HG03064 (cell line): ENCODE data around the gene RNF214.

Experiments used
- ATAC-seq: cut with Tn5 transposase; IDR thresholded peaks from one replicate; pipeline ENCODE4 v1.9.1; 2021; ENCODE audit warnings: low read depth; ENCODE audit not compliant: unreplicated experiment

RNF214 gene

DNA sequence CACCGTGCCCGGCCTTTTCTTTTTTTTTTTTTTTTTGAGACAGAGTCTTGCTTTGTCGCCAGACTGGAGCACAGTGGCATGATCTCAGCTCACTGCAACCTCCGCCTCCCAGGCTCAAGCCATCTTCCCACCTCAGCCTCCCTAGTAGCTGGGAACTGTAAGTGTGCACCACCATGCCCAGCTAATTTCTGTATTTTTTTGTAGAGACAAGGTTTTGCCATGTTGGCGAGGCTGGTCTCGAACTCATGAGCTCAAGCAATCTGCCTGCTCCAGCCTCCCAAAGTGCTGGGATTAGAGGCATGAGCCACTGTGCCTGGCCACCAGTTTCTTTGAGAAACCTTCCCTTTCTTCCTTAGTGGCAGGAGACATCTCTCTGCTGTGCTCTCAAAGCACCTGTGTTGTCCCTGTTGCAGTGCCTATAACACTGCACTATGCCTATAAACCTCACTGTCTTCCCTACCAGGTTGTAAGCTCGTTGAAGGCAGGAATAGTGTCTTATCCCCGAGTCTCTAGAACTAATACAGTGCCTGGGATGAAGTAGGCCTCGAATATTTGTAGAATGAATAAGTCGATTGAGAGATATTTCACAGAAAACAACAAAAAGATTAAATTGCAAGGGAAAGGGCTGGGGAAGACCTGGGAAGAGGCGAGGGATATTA, 19.6 kb upstream of the RNF214 start:
- ATAC-seq = no peak

DNA sequence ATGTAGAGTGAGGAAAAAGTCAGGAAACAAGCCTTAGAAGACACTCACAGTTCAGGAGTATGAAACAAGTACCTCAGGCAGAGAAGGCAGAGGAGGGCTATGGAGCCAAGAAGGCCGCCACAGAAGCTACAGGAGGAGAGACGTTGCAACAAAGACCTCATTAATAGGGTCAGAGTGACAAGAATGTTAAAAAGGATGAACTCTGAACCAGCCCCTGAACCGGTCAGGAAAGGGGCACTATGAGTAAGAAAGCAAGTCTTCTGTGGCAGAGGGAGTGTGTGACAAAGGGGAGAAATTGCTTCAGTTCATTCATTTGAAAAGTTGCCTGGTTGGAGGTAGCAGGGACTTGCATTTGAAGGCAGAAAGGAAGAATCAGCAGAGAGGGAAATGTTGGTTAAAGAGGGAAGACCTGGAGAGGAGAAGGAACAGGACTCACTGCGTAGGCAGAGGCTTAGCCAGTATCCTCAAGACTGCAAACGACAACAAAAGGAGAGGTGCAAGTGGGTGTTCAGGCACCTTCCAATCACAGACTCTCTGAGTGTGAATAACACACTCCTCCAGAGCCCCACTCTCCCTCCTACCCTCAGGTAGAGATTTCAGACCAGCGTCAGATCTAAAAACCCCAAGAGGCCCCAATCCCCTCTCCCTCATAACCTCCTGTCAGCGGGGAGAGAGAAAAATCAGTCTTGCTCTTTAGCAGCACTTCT, 17.9 kb upstream of the RNF214 start:
- no peak for ATAC-seq

DNA sequence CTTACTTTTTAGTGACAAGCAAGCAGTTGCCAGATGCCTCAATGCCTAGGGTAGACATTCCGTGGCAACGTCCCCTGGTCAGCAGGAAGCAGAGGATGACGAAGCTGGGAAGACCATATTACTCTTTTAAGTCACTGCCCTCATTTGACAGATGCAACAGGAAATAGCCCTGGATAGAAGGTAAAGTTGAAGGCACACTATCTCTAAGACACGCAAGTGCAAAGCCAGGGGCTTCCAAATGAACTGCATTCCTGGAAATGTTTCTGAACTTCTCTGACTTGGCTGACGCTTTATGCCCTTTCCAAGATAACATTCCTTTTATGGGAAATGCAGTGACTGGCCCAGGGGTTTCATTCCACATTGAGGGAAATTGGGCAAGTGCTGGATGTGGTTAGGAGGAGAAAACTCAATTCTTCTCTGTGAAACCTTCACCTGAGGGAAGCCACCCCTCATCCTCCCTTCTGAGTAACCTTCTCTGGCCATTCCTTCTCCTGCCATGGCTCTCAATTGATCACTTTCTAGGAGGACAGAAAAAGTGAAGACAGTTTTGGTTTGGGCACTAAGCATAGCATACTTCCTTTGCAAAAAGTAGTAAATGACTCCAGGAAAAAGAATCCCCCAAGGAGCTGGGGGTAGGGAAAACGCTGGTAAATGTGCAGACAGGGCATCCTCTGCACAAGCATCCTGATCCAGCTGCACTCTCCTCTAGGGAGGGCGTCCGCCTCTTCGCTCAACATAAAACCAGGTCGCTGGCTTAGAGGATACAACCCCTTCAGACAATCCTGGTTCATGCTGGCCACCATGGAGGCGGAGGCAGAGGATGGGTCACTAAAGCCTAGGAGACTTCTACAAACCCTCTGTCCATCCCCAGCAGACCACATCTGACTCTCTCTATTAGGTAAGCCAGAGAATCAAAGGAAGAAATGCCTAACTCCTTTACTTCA, 15.1 kb upstream of the RNF214 start:
- no peak for ATAC-seq

DNA sequence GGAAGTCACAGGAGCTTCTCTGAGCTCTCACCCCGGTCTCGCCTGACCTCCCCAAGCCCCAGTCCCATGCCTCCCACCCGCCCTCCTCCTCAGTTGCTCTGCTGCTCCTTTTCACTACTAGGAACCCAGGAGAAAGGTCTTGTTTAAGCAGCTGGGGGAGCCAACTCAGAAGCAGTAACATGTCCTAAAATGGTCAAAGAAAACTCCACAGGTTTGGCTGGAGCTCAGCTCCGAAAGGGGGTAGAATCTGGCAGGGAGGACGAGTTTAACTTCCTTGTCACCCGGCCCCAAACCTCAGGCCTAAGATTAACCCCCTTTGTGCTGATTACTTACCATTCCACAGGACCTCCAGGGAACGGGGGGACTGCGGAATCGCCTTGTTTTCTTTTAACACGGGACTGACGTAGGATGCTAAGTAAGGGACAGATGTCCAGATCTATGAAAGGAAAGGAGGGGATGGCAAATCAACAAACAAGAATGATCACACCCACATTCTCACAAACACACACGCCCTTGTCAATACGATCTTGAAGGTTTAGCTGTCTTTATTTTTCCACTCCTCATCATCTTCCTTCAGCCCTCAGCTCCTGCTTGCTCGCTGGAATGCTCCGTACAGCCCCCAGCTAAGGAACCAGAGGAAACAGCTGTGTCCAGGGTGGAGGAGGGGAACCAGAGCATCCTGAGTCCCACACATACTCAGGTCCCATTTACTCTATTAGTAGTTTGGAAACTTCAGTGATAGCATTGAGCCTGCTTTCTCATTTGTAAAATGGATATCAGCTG, 14.1 kb upstream of the RNF214 start:
- ATAC-seq = no peak

DNA sequence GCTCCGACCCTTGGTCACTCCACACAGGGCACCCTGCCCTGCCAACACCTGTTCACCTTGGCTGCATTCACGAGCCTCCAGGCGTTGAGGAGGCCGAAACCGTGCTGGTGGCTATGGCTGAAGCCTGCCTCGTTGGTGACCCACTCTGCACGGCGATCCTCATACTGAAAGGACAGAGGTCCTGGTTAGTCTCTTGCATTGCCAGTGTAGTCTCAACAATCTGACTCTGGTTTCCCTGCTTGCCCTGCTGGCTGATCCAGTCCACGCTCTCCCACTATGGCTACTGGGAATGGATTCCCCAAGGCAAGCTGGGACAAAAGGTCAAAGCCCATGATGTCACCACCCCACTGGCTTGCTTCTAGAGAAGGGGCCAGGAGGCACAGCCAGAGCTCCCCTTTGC, 13.5 kb upstream of the RNF214 start:
- ATAC-seq = no peak

DNA sequence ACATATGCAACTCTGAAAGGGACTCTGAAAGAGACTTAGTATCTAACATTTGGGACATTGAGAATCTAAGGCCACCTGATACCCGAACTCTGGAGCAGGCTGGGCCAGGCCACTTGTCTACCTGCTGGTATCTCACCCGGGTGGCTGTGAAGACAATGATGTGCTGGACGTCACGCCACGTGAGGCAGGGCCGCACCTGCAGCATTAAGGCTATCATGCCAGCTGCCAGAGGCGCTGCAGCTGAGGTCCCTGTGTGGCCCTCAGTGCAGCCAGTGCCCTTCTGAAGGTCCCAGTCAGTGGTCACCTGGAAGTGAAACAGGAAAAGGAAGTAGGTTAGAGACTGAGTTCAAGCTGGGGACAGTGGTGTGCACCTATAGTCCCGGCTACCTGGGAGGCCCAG, 13.0 kb upstream of the RNF214 start:
- ATAC-seq = no peak

DNA sequence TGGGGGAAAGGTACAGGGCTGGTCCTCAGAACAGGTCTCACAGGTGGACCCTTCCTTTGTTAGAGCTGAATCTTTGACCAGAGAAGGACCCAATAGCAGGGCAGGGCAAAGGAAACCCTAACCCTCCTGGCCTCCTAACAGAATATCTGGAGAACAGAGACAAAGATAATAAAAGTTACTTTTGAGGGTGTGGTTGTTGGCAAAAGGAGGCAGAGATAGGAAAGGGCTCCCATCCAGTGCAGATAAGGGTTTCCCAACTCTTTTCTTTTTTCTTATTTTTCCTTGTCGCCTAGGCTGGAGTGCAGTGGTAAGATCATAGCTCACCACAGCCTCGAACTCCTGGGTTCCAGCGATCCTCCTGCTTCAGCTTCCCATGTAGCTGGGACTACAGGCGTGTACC, 12.5 kb upstream of the RNF214 start:
- ATAC-seq = no peak

DNA sequence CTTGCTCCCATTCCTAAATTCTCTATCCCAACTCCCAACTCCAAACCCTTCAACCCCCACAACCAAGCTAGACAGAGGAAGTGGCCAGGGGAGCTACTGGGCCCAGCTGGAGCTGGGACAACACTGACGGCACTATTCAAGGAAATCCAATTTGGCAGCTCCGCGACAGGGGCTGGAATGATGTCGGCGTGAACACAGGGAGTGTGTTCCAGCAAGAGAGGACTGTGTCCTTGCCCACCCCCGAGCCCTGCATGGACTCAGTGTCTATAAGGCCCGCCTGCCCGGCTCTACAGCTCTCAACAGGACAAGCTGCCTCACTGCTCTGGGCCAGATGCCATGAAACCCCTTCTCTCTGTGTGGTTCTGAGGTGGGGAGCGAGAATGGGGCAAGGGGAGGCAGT, 11.9 kb upstream of the RNF214 start:
- ATAC-seq = no peak

DNA sequence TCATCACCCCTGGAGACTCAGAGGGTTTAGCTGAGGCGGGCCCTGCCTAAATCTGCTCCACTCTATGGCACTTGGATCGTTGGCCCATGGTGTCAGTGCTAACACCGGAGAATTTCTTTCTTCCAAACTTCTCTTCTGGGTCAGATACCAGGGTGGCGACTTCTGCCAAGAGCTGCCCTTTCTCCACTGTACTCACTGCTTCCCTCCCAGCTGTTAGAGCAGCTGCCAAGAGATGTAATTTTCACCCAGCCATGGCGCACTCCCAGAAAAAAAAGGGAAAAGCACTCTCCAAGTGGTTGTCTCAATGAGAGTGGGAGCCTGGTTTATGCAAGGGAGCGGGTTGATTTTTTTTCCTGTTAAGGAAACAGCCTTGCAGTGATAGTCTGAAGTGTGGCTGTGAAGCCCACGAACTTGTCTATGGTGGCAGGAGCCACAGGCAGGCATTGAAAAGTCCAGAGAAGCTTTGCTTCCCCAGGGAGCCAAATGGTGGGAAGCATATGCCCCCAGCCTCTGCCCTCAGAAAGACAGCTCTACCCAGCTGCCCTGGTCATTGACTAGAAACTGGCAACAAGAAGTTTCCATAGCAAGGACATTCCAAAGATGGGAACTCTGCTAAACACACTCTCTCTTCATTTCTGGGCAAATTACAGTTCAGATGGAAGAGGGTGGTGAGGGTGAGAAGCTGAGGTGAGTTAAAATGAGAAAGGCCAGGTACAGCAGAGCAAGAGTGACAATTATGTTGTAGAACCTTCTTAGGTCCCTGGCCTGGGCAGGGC, 11.3 kb upstream of the RNF214 start:
- ATAC-seq = no peak

DNA sequence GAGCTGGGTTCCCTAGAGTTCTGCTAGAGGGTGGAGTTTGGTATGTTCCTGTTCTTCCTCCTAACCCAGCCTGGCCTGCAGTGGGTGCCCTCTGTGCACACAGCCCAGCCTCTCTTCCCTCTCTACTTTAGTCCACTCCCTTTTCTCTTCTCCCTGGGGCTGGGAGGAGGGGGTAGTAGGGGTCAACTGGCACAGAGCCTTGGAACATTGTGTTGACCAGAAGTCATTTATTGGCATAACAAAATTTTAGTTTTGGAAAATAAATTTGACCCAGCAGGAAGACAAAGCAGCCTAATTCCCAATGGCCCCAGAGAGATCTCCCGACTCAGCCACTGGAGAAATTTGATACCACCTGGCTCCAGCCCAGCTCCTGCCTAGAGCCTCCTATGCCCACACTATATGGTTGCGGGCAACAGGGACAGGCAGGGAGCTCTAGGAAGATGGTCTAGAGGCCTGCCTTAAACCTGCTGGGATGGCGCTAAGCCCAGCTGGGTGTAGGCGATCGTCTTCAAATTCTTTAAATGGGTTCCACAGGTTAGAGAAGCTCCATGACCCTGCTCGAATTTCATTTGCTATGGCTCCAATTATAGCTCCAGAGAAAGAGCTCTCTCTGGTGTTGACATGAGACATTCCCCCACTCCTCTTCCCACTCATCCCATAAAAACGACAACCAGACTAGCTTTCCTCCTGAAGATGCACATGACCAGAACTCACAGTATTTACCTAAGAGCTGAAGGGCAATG, 10.5 kb upstream of the RNF214 start:
- no peak for ATAC-seq

DNA sequence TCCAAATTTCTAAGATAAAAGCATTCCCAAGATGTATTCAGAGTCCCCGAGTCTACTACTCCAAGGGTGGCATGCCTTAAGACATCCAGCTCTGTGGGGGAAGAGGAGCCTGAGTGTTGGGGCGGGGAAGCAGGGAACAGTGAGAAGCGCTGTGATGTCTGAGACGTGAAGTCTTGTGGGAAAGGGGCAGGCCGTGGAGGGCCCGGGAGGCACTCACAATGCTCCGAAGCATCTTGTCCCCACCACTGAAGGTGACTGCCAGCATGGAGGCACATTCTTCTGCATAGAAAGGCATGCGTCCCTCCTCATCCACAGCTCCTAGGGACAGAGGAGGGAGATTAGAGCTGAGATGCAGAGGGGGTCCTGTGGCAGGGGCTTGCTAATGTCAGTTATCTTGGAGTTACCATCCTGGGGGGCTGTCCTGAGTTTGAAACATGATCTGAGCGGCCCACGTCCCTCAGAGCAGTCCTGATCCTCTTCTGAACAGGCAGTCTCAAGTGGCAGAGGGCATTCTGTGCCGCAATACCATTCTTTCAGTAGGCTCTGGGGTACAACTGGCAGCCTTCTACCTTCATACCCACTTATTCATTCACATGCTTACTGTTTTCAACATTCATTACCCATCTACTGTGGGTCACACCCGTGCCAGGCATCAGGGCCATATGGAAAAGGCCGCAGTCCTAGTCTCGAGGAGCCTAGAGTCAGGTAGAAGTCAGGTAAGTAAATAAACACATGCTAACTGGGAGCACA, 9.3 kb upstream of the RNF214 start:
- no peak for ATAC-seq

DNA sequence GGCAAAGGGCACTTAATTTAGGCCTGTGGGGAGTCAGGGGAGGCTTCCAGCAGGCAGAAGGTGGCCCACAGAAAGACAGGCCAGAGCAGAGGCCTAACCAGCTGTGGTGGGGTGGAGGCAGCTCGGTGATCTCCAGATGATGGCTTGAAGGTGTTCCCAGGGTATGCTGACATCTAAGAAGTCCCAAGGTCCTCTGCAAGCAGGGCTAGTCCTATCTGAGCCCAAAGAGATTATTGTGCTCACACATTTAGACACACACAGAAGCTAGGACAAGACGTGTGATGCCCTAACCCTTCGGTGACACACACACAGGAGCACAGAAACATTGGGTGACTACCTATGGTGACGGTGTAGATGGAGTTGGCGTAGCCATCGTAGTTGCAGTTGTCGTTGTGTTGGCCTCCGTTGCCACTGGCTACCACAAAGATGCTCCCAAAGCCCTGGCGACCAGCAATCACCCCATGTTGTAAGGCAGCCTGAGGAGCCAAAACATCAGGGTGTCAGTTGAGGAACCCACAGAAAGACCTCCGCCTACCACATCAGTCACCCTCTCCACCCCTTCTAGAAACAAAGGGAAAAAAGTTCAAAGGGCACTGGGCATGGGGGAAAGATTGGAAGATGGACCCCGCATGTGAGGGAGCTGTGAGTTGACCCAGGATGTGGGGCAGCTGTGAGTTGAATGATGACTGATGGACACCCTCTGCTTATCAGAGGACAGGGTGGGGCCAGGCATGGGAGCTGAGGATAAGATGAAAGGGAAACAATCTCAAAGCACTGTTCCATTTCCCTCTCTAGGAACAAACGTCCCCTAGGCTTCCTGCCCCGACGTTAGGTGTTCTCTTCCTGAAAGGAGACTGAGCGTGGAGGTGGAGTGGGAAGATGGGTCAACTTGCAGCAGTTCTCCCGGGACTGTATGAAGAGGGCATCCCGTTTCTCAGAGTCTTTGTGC, 8.5 kb upstream of the RNF214 start:
- no peak for ATAC-seq

DNA sequence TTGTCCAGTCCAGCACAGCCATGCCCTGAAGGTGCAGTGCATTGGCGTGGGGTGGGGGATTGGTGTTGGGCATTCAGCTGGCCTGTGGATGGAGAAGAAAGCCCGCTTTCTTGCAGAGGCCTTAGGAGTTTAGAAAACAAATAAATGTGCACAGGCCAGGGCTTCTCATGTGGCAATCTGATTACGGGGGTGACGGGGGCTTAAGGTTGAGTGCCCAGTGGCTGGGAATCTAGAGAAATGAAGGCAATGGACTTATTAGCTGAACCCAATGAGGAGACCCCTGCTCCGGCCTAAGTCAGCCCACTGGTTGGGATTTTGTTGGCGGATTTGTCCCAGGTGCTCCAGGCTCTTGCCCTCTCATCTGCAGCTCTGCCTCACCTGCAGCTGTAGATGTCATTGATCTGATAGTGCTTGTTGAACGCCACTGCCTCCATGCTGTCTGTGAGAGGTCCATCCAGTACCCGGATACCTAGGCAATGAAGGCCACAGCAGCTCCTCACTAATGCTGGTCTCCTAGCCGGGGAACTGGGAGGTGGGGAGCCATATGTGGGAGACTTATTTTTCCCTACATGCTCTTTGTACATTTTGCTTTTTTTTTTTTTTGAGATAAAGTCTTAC, 6.8 kb upstream of the RNF214 start:
- ATAC-seq = no peak

DNA sequence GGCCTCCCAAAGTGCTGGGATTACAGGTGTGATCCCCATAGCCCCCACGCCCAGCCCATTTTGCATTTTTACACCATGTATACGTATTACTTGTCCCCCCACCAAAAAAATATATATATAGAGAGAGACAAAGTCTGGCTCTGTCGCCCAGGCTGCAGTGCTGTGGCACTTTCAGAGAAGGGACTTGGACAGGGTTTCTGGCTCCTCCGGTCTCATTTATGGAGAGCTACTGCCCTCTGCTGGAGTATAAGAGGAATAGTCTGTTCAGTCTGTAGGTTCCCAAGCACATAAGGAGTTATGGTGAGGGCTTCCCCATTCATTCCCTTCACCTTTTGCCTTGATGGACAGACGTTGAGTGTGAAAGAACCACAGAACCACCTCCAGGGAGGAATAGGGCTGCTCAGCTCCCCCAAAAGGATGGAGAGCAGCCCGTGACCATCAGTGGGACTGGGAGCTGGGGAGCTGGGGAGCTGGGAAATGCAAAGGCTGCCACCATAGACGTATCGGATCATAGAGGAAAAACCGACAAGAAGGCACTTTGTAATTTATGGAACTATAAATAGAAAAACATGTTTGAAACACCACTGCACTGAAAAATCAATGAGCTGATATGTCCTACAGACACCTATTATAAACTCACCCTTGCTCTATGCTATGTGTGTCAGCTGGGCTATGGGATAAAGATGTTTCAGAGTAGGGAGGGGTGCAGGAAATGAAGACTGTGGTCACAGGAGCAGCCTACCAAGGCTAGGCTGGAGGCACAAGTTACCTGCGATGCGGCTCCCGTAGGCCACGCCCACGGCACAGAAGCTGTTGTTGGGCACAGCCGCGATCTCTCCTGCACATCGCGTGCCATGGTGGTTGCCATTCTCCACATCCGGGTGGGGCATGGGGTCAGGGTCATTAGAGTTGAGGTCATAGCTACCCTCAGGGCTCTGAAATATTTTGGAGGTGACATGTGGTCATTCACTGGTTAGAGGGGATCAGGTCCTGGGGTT, 5.8 kb upstream of the RNF214 start:
- no peak for ATAC-seq

DNA sequence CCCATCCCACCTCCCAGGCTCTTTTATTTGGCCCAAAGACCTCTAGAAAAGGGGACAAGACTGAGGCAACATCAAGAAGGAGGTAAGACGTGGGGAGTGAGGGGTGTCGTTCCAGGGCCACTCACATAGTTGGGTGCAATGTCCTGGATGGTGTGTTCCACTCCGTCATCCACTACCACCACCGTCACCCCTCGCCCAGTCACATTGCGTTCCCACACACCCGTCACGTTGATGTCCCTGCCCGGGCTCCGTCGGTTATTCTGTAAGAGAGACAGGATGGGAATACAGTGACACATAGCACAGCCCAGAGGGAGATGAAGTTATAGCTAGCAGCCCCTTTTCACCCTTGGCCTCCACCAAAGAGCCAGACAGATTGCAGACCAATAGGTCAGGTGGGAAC, 4.4 kb upstream of the RNF214 start:
- ATAC-seq = no peak

DNA sequence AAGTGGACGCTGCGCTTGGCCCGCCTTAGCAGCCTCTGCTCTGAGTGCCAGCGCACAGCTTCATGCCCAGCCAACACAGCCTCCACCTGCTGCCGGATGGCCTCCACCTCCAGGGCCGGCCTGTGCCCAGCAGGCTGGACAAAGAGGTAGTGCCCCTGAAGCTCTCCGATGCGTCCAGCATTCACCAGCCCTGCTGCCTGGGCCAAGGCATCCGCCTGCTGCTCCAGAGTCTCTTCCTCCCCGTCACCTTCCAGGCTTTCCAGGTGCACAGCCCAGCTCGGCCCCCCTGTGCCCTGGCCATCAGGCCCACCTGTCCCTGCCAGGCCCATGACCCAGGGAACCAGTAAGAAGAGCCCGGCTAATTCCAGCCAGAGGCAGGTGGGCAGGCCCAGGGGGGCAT, 3.1 kb upstream of the RNF214 start:
- ATAC-seq = no peak
